HCT116 (cell line): ENCODE results near the gene MRPS27. TPM values are rescaled to one million over a fixed set of nuclear protein-coding genes. Genes with fewer than 3 reads are reported as not detected.

Source experiments
- ATAC-seq: fragments of 200-7000 bp; cut with Tn5 transposase; 2 replicates; pipeline ENCODE4 v1.9.1; 2020; ENCODE audit warnings: mild to moderate bottlenecking, moderate library complexity
- BruUV-seq: library from RNA; stranded (reverse); fragments of 400-500 nt; replicated peaks from 2 replicates; lab custom pipeline; 2021; lab: Mats Ljungman, UMichigan
- CTCF ChIA-PET: fragments of 300-600 bp; sonication (Branson Sonifier 250); formaldehyde crosslinking; loops from one replicate; lab custom pipeline; 2021; ENCODE audit warnings: antibody characterized with exemption; lab: Charles Lee
- POLR2A ChIA-PET: fragments of 300-600, 350-600 bp; sonication (Branson Sonifier 250); formaldehyde crosslinking; loops from one replicate; lab custom pipeline; 2021; ENCODE audit warnings: antibody characterized with exemption; lab: Charles Lee
- RAD21 ChIA-PET, 2 experiments: fragments of 300-600 bp; sonication (Branson Sonifier 250); formaldehyde crosslinking; loops; one replicate each; lab custom pipeline; 2023; ENCODE audit warnings: low total read pairs in 2 of 2; ENCODE audit not compliant: uncharacterized antibody in 2 of 2, unreplicated experiment in 2 of 2, low non-redundant PET in 1 of 2; lab: Charles Lee
- DNase-seq: peaks from one replicate; pipeline ENCODE4 v3.0.0-alpha.2; 2010; ENCODE audit warnings: low read depth, low spot score
- H2AFZ ChIP-seq: fragments of 200-600 bp; shearing (Covaris generic), sonication (generic); 2 replicates; pipeline ENCODE4 v1.6.1; 2017; ENCODE audit warnings: low read depth, mixed run types, mixed read lengths, antibody characterized with exemption, low read length; ENCODE audit not compliant: poor library complexity, severe bottlenecking
- H3K27ac ChIP-seq: 2 replicates; pipeline ENCODE4 v1.5.1; 2012; ENCODE audit warnings: low read depth, low read length
- H3K27me3 ChIP-seq: fragments of 200-600 bp; sonication (generic); 2 replicates; pipeline ENCODE4 v1.6.1; 2016; ENCODE audit warnings: mixed run types, low read length, mixed read lengths; ENCODE audit not compliant: insufficient read depth
- H3K36me3 ChIP-seq, 2 experiments: fragments of 200-500 bp in 1 of 2; fragments of 200-600 bp in 1 of 2; sonication (Bioruptor generic) in 1 of 2; sonication (generic) in 1 of 2; 2 replicates each; pipeline versions ENCODE4 v1.5.1 to v1.6.1; 2014 to 2016; ENCODE audit warnings: low read length in 2 of 2, inconsistent platforms in 1 of 2, mixed read lengths in 1 of 2, mixed run types in 1 of 2; ENCODE audit not compliant: insufficient read depth in 2 of 2, control insufficient read depth in 1 of 2
- H3K4me1 ChIP-seq, 2 experiments: fragments of 200-600 bp in 1 of 2; sonication (generic) in 1 of 2; 2 replicates each; pipeline versions ENCODE4 v1.5.1 to v1.6.1; 2012 to 2017; ENCODE audit warnings: low read length in 2 of 2, inconsistent platforms in 1 of 2, mild to moderate bottlenecking in 1 of 2, mixed read lengths in 1 of 2, mixed run types in 1 of 2, moderate library complexity in 1 of 2; ENCODE audit not compliant: insufficient read depth in 2 of 2, control insufficient read depth in 1 of 2
- H3K4me2 ChIP-seq: fragments of 200-600 bp; sonication (generic); 2 replicates; pipeline ENCODE4 v1.6.1; 2017; ENCODE audit warnings: mixed run types, low read length, mixed read lengths
- H3K4me3 ChIP-seq, 2 experiments: fragments of 200-600 bp in 1 of 2; sonication (generic) in 1 of 2; replicated peaks in 1 of 2; 2 replicates each; pipeline ENCODE4 v1.5.1; 2011 to 2016; ENCODE audit warnings: low read length in 2 of 2, control low read depth in 1 of 2, low read depth in 1 of 2, mild to moderate bottlenecking in 1 of 2, mixed read lengths in 1 of 2, mixed run types in 1 of 2
- H3K79me2 ChIP-seq: fragments of 200-600 bp; sonication (generic); 2 replicates; pipeline ENCODE4 v1.6.1; 2017; ENCODE audit warnings: mild to moderate bottlenecking, mixed run types, low read length, moderate library complexity, mixed read lengths; ENCODE audit not compliant: insufficient read depth
- H3K9ac ChIP-seq: fragments of 200-600 bp; sonication (generic); 2 replicates; pipeline ENCODE4 v1.6.1; 2016; ENCODE audit warnings: low read length, mixed read lengths
- H3K9me2 ChIP-seq: fragments of 200-600 bp; sonication (generic), shearing (Covaris generic); 2 replicates; pipeline ENCODE4 v1.6.1; 2017; ENCODE audit warnings: mixed run types, mild to moderate bottlenecking, moderate library complexity; ENCODE audit not compliant: insufficient read depth
- H3K9me3 ChIP-seq, 2 experiments: fragments of 200-500 bp in 1 of 2; fragments of 200-600 bp in 1 of 2; sonication (Bioruptor generic) in 1 of 2; sonication (generic) in 1 of 2; 2 replicates each; pipeline ENCODE4 v1.6.1; 2014 to 2017; ENCODE audit warnings: low read length in 2 of 2, mixed read lengths in 2 of 2, inconsistent platforms in 1 of 2, low read depth in 1 of 2, mild to moderate bottlenecking in 1 of 2, mixed run types in 1 of 2, moderate library complexity in 1 of 2; ENCODE audit not compliant: control insufficient read depth in 1 of 2, insufficient read depth in 1 of 2
- H4K20me1 ChIP-seq: fragments of 200-600 bp; sonication (generic), shearing (Covaris generic); 2 replicates; pipeline ENCODE4 v1.6.1; 2017; ENCODE audit warnings: mixed run types, mild to moderate bottlenecking, moderate library complexity; ENCODE audit not compliant: insufficient read depth
- CBX3 ChIP-seq: IDR thresholded peaks from 2 replicates; pipeline ENCODE4 v1.6.1; 2012; ENCODE audit warnings: low read depth
- CEBPB ChIP-seq: IDR thresholded peaks from 2 replicates; pipeline ENCODE4 v1.6.1; 2012; ENCODE audit warnings: low read depth
- EGR1 ChIP-seq: IDR thresholded peaks from 2 replicates; pipeline ENCODE4 v1.6.1; 2012; ENCODE audit warnings: low read depth
- ELF1 ChIP-seq: IDR thresholded peaks from 2 replicates; pipeline ENCODE4 v1.6.1; 2012; ENCODE audit warnings: low read depth, borderline replicate concordance
- EZH2 ChIP-seq: fragments of 200-600 bp; sonication (generic); IDR thresholded peaks from 2 replicates; pipeline ENCODE4 v1.6.1; 2017; ENCODE audit warnings: antibody characterized with exemption, mixed run types
- EZH2phosphoT487 ChIP-seq: fragments of 200-600 bp; IDR thresholded peaks from 2 replicates; pipeline ENCODE4 v1.6.1; 2018; ENCODE audit warnings: antibody characterized with exemption, borderline replicate concordance
- FOSL1 ChIP-seq: IDR thresholded peaks from 2 replicates; pipeline ENCODE4 v1.6.1; 2012; ENCODE audit warnings: low read depth
- JUND ChIP-seq: IDR thresholded peaks from 2 replicates; pipeline ENCODE4 v1.6.1; 2012
- RAD21 ChIP-seq: IDR thresholded peaks from 2 replicates; pipeline ENCODE4 v1.6.1; 2012; ENCODE audit warnings: low read depth, mild to moderate bottlenecking
- SP1 ChIP-seq: IDR thresholded peaks from 2 replicates; pipeline ENCODE4 v1.6.1; 2012; ENCODE audit warnings: low read depth
- SRF ChIP-seq: IDR thresholded peaks from 2 replicates; pipeline ENCODE4 v1.6.1; 2012; ENCODE audit warnings: low read depth
- TCF7L2 ChIP-seq: IDR thresholded peaks from 2 replicates; pipeline ENCODE4 v1.7.0; 2011; ENCODE audit warnings: borderline replicate concordance, inconsistent platforms; ENCODE audit not compliant: insufficient read depth, insufficient read length; ENCODE audit errors: extremely low read depth
- ZFX ChIP-seq: fragments of 450-650 bp; IDR thresholded peaks from 2 replicates; pipeline ENCODE4 v1.6.1; 2017
- intact Hi-C: fragments of 100-400 bp; cut with micrococcal nuclease; formaldehyde crosslinking; loops from 2 replicates; pipeline ENCODE4 v1.10.0; 2022
- total RNA-seq: library from RNA; stranded (reverse); gene quantifications from one replicate; pipeline ENCODE4 v1.2.1, GENCODE V29; 2021; ENCODE audit not compliant: unreplicated experiment
- TF ChIP-seq, protein P1 (sequence below): IDR thresholded peaks from 2 replicates; pipeline ENCODE4 v1.6.1; 2012
- TF ChIP-seq, protein P2 (sequence below): IDR thresholded peaks from 2 replicates; pipeline ENCODE4 v1.6.1; 2012
- TF ChIP-seq, protein P3 (sequence below): IDR thresholded peaks from 2 replicates; pipeline ENCODE4 v1.6.1; 2011; ENCODE audit warnings: mild to moderate bottlenecking, low read length, moderate library complexity; ENCODE audit not compliant: insufficient replicate concordance; ENCODE audit errors: extremely low read depth
- TF ChIP-seq, protein P4 (sequence below): IDR thresholded peaks from 2 replicates; pipeline ENCODE4 v1.6.1; 2012; ENCODE audit warnings: low read depth

Gene MRPS27
- total RNA-seq, 1 experiment from 2014 or later, result 113 TPM

DNA sequence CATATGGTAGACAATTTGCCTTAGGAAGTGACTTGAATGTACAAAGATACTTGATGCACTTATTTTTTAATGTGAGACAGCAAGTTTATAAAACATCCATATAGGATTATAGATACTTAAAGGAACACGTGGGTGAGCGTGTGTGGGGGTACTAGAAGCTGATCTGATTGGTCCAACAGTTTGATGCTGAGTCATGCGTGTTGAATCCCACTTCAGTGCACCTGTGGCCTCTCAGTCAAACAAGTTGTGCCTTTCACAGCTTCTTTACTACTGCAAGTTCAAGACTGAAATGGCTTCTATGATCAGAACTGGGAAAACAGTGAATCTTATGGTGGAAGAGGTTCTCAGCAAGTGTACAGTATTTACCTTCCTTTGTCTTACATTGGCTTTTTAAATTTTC, 113.9 kb downstream of the MRPS27 start:
- intact Hi-C loops, result no loop called here
- RAD21 ChIA-PET, result no interaction called here
- DNase-seq, result no peak
- CTCF ChIA-PET, result no interaction called here
- BruUV-seq, result no TSS peak
- no peak overlapping the region for H3K9ac ChIP-seq
- no peak overlapping the region for H3K4me2 ChIP-seq
- H3K27ac ChIP-seq, result no peak overlapping the region
- H3K79me2 ChIP-seq, result no peaks in the 10 kb centered on the region
- no peak overlapping the region for H3K4me3 ChIP-seq
- ATAC-seq, result no peak
- H3K4me1 ChIP-seq, result peaks cover 7 to 17% of the 10 kb centered on the region in 2 experiments
- no peaks in the 10 kb centered on the region for H3K9me3 ChIP-seq
- no peaks in the 10 kb centered on the region for H3K27me3 ChIP-seq
- POLR2A ChIA-PET, result no interaction called here
- H3K9me2 ChIP-seq, result no peaks in the 10 kb centered on the region
- H3K36me3 ChIP-seq, result no peaks in the 10 kb centered on the region
- no peak overlapping the region for H2AFZ ChIP-seq
- TF ChIP-seq CBX3, result no peak
- no peak for TF ChIP-seq ZFX
- TF ChIP-seq EZH2, result no peak
- no peak for TF ChIP-seq RAD21
- H4K20me1 ChIP-seq, result no peaks in the 10 kb centered on the region

DNA sequence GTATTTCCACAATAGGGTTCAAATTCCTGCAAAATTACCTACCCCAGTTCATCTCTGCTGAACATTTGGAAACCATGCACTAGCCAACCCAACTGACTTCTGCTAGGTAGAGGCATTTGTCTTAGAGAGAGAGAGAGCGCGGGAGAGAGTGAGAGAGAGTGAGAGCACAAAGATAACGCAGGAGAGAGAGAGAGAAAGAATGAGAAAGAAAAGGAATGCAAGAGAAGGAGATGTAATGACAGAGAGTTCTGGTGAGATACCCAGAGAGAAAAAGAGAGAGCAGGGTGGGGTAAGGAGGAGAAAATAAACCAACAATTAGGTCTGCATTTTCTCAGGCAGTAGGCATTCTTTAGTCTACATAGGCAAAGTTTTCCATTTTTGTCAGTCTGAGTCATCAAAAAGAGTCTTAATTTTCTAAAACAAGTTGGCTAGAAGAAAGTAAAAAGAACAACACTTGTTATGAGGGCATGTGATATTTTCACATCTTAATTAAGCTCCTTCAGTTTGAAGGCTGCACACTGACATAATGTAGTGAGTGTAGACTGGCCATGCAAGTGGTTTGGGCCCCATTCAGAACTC, 114.5 kb downstream of the MRPS27 start:
- no peak for DNase-seq
- ChIA-PET CTCF (no interaction called here), POLR2A (no interaction called here), RAD21 (no interaction called here)
- Histone ChIP-seq H3K9me2 (no peaks in the 10 kb centered on the region), H4K20me1 (no peaks in the 10 kb centered on the region), H3K27ac (no peak overlapping the region), H3K27me3 (no peaks in the 10 kb centered on the region), H3K9me3 (no peaks in the 10 kb centered on the region), H3K79me2 (no peaks in the 10 kb centered on the region), H3K4me2 (no peak overlapping the region), H3K9ac (no peak overlapping the region), H3K36me3 (no peaks in the 10 kb centered on the region), H2AFZ (no peak overlapping the region), H3K4me1 (peaks cover under 1 to 11% of the 10 kb centered on the region in 2 experiments; a peak in 3 of 4 replicates), H3K4me3 (no peak overlapping the region)
- TF ChIP-seq SP1, result no peak
- TF ChIP-seq FOSL1, result no peak
- TF ChIP-seq, protein P1, sequence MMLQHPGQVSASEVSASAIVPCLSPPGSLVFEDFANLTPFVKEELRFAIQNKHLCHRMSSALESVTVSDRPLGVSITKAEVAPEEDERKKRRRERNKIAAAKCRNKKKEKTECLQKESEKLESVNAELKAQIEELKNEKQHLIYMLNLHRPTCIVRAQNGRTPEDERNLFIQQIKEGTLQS, result no peak
- TF ChIP-seq JUND, result no peak
- TF ChIP-seq CEBPB, result no peak
- TF ChIP-seq, protein P2, sequence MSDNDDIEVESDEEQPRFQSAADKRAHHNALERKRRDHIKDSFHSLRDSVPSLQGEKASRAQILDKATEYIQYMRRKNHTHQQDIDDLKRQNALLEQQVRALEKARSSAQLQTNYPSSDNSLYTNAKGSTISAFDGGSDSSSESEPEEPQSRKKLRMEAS, result no peak
- TF ChIP-seq SRF, result no peak
- no peak for TF ChIP-seq TCF7L2
- TF ChIP-seq, protein P3, sequence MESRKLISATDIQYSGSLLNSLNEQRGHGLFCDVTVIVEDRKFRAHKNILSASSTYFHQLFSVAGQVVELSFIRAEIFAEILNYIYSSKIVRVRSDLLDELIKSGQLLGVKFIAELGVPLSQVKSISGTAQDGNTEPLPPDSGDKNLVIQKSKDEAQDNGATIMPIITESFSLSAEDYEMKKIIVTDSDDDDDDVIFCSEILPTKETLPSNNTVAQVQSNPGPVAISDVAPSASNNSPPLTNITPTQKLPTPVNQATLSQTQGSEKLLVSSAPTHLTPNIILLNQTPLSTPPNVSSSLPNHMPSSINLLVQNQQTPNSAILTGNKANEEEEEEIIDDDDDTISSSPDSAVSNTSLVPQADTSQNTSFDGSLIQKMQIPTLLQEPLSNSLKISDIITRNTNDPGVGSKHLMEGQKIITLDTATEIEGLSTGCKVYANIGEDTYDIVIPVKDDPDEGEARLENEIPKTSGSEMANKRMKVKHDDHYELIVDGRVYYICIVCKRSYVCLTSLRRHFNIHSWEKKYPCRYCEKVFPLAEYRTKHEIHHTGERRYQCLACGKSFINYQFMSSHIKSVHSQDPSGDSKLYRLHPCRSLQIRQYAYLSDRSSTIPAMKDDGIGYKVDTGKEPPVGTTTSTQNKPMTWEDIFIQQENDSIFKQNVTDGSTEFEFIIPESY, result no peak
- TF ChIP-seq, protein P4, sequence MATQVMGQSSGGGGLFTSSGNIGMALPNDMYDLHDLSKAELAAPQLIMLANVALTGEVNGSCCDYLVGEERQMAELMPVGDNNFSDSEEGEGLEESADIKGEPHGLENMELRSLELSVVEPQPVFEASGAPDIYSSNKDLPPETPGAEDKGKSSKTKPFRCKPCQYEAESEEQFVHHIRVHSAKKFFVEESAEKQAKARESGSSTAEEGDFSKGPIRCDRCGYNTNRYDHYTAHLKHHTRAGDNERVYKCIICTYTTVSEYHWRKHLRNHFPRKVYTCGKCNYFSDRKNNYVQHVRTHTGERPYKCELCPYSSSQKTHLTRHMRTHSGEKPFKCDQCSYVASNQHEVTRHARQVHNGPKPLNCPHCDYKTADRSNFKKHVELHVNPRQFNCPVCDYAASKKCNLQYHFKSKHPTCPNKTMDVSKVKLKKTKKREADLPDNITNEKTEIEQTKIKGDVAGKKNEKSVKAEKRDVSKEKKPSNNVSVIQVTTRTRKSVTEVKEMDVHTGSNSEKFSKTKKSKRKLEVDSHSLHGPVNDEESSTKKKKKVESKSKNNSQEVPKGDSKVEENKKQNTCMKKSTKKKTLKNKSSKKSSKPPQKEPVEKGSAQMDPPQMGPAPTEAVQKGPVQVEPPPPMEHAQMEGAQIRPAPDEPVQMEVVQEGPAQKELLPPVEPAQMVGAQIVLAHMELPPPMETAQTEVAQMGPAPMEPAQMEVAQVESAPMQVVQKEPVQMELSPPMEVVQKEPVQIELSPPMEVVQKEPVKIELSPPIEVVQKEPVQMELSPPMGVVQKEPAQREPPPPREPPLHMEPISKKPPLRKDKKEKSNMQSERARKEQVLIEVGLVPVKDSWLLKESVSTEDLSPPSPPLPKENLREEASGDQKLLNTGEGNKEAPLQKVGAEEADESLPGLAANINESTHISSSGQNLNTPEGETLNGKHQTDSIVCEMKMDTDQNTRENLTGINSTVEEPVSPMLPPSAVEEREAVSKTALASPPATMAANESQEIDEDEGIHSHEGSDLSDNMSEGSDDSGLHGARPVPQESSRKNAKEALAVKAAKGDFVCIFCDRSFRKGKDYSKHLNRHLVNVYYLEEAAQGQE, result no peak
- no peak for TF ChIP-seq EGR1
- no peak for TF ChIP-seq RAD21
- TF ChIP-seq EZH2phosphoT487, result no peak
- TF ChIP-seq ELF1, result no peak
- BruUV-seq, result no TSS peak
- intact Hi-C loops, result no loop called here
- ATAC-seq, result no peak
